Measurements from ENCODE around the gene GPT2.

GPT2 gene

GRCh38 chr16:46852130-46852529 lies 32.0 kb upstream of the GPT2 start:
- no peak for TF ChIP-seq CTCF (IDR thresholded peaks at IDR 0.05; ENCODE audit: low read depth, low read length, poor library complexity, severe bottlenecking)
- no peak for TF ChIP-seq EZH2phosphoT487 (IDR thresholded peaks at IDR 0.05; ENCODE audit: borderline replicate concordance, low read length)
- H3K4me2 ChIP-seq (ENCODE audit: low read length), result peak overlapping the region; percentile 95
- H3K9me3 ChIP-seq (ENCODE audit: control insufficient read depth, insufficient read depth, low read length), result no peaks in the 10 kb centered on the region
- no peaks in the 10 kb centered on the region for H4K20me1 ChIP-seq (ENCODE audit: control insufficient read depth, insufficient read depth, low read depth, low read length)
- peaks cover 48% of the 10 kb centered on the region for H3K4me1 ChIP-seq (ENCODE audit: control insufficient read depth, low read length)
- H3K27ac ChIP-seq (ENCODE audit: low read depth, low read length), result peak overlapping the region; percentile 86
- no peaks in the 10 kb centered on the region for H3K9me2 ChIP-seq (replicated peaks; ENCODE audit: control insufficient read depth, low read length)
- H3F3A ChIP-seq (ENCODE audit: control insufficient read depth, insufficient read depth), result peaks cover 8% of the 10 kb centered on the region
- H3K79me2 ChIP-seq (ENCODE audit: control insufficient read depth, low read length), result no peaks in the 10 kb centered on the region
- 0 out of 2 replicates have a peak overlapping the region, but pooled peaks have one; percentile 70 for H3K4me3 ChIP-seq (ENCODE audit: low read length)
- H3K36me3 ChIP-seq (ENCODE audit: control insufficient read depth, low read length), result no peaks in the 10 kb centered on the region
- H3K27me3 ChIP-seq (ENCODE audit: control insufficient read depth, low read length), result no peaks in the 10 kb centered on the region

- H4K20me1 ChIP-seq (ENCODE audit: control insufficient read depth, insufficient read depth, low read depth, low read length), result no peaks in the 10 kb centered on the region
- H3K36me3 ChIP-seq (ENCODE audit: control insufficient read depth, low read length), result no peaks in the 10 kb centered on the region
- H3K4me2 ChIP-seq (ENCODE audit: low read length), result no peak overlapping the region
- peaks cover 8% of the 10 kb centered on the region for H3F3A ChIP-seq (ENCODE audit: control insufficient read depth, insufficient read depth)
- TF ChIP-seq CTCF (IDR thresholded peaks at IDR 0.05; ENCODE audit: low read depth, low read length, poor library complexity, severe bottlenecking) (peak; percentile 90), EZH2phosphoT487 (IDR thresholded peaks at IDR 0.05; ENCODE audit: borderline replicate concordance, low read length) (no peak)
- H3K9me2 ChIP-seq (replicated peaks; ENCODE audit: control insufficient read depth, low read length), result no peaks in the 10 kb centered on the region
- H3K79me2 ChIP-seq (ENCODE audit: control insufficient read depth, low read length), result no peaks in the 10 kb centered on the region
- H3K9me3 ChIP-seq (ENCODE audit: control insufficient read depth, insufficient read depth, low read length), result no peaks in the 10 kb centered on the region
- no peak overlapping the region for H3K27ac ChIP-seq (ENCODE audit: low read depth, low read length)
- peaks cover 56% of the 10 kb centered on the region for H3K4me1 ChIP-seq (ENCODE audit: control insufficient read depth, low read length)
- H3K27me3 ChIP-seq (ENCODE audit: control insufficient read depth, low read length), result no peaks in the 10 kb centered on the region
- no peak overlapping the region for H3K4me3 ChIP-seq (ENCODE audit: low read length)
Observed at GRCh38 chr16:46853713-46854443, 30.3 kb upstream of the GPT2 start.

- no peaks in the 10 kb centered on the region for H3K9me2 ChIP-seq (replicated peaks; ENCODE audit: control insufficient read depth, low read length)
- no peak overlapping the region for H3K27ac ChIP-seq (ENCODE audit: low read depth, low read length)
- H3K4me2 ChIP-seq (ENCODE audit: low read length), result no peak overlapping the region
- no peaks in the 10 kb centered on the region for H3K79me2 ChIP-seq (ENCODE audit: control insufficient read depth, low read length)
- H3K27me3 ChIP-seq (ENCODE audit: control insufficient read depth, low read length), result no peaks in the 10 kb centered on the region
- H3K4me1 ChIP-seq (ENCODE audit: control insufficient read depth, low read length), result peaks cover 49% of the 10 kb centered on the region
- no peak overlapping the region for H3K4me3 ChIP-seq (ENCODE audit: low read length)
- no peaks in the 10 kb centered on the region for H3K36me3 ChIP-seq (ENCODE audit: control insufficient read depth, low read length)
- no peaks in the 10 kb centered on the region for H4K20me1 ChIP-seq (ENCODE audit: control insufficient read depth, insufficient read depth, low read depth, low read length)
- H3F3A ChIP-seq (ENCODE audit: control insufficient read depth, insufficient read depth), result peaks cover 8% of the 10 kb centered on the region
- no peaks in the 10 kb centered on the region for H3K9me3 ChIP-seq (ENCODE audit: control insufficient read depth, insufficient read depth, low read length)
- TF ChIP-seq EZH2phosphoT487 (IDR thresholded peaks at IDR 0.05; ENCODE audit: borderline replicate concordance, low read length) (no peak), CTCF (IDR thresholded peaks at IDR 0.05; ENCODE audit: low read depth, low read length, poor library complexity, severe bottlenecking) (no peak)
Observed at GRCh38 chr16:46854846-46855245, 29.3 kb upstream of the GPT2 start.

All from DOHH2 (cell line).